Endothelial cell (in vitro differentiated cells): ENCODE results near the gene IFNA5. TPM values are rescaled to one million over a fixed set of nuclear protein-coding genes. Genes with fewer than 3 reads are reported as not detected.

ENCODE experiments used
- DNase-seq: peaks from one replicate; pipeline ENCODE4 v3.0.0; 2021; ENCODE audit warnings: low spot score
- H3K27ac Mint-ChIP-seq: one replicate; pipeline ENCODE4 v1.8.0; 2021; ENCODE audit warnings: mixed read lengths, inconsistent platforms; ENCODE audit not compliant: unreplicated experiment
- H3K27me3 Mint-ChIP-seq: one replicate; pipeline ENCODE4 v1.8.0; 2021; ENCODE audit warnings: mild to moderate bottlenecking, moderate library complexity, mixed read lengths, inconsistent platforms; ENCODE audit not compliant: unreplicated experiment
- H3K36me3 Mint-ChIP-seq: one replicate; pipeline ENCODE4 v1.8.0; 2021; ENCODE audit warnings: mild to moderate bottlenecking, low read depth, mixed read lengths, inconsistent platforms; ENCODE audit not compliant: unreplicated experiment
- H3K4me1 Mint-ChIP-seq: one replicate; pipeline ENCODE4 v1.8.0; 2021; ENCODE audit warnings: mild to moderate bottlenecking, mixed read lengths, inconsistent platforms; ENCODE audit not compliant: unreplicated experiment
- H3K4me3 Mint-ChIP-seq: one replicate; pipeline ENCODE4 v1.8.0; 2021; ENCODE audit warnings: mild to moderate bottlenecking, mixed read lengths, inconsistent platforms; ENCODE audit not compliant: unreplicated experiment
- H3K9me3 Mint-ChIP-seq: one replicate; pipeline ENCODE4 v1.8.0; 2021; ENCODE audit warnings: mixed read lengths, inconsistent platforms; ENCODE audit not compliant: unreplicated experiment
- CTCF ChIP-seq: fragments of 200-600 bp; sonication (generic); IDR thresholded peaks from one replicate; pipeline ENCODE4 v1.5.0; 2021; ENCODE audit warnings: antibody characterized with exemption; ENCODE audit not compliant: unreplicated experiment
- total RNA-seq: library from RNA; stranded (reverse); fragmentation: NEBNext Ultra II Directional; extraction: Animal tissue kit (Norgen Biotek cat#: 25700); gene quantifications from one replicate; pipeline ENCODE4 v1.2.1, GENCODE V29; 2021; ENCODE audit not compliant: unreplicated experiment

IFNA5 gene
- total RNA-seq, 1 donor from 2014 or later = not detected

- Mint-ChIP-seq H3K27me3 (no peaks in the 10 kb centered on the region), H3K36me3 (peaks cover 8% of the 10 kb centered on the region), H3K4me1 (no peaks in the 10 kb centered on the region), H3K4me3 (peak overlapping the region; percentile 48), H3K9me3 (no peaks in the 10 kb centered on the region), H3K27ac (no peak overlapping the region)
- TF ChIP-seq CTCF = no peak
- DNase-seq = no peak
Observed at GRCh38 chr9:21324047-21324446, 18.9 kb upstream of the IFNA5 start.

- H3K36me3 Mint-ChIP-seq = peaks cover 8% of the 10 kb centered on the region
- no peaks in the 10 kb centered on the region for H3K9me3 Mint-ChIP-seq
- no peaks in the 10 kb centered on the region for H3K27me3 Mint-ChIP-seq
- peaks cover 5% of the 10 kb centered on the region for H3K4me1 Mint-ChIP-seq
- no peak for DNase-seq
- H3K4me3 Mint-ChIP-seq = no peak overlapping the region
- TF ChIP-seq CTCF = no peak
- H3K27ac Mint-ChIP-seq = no peak overlapping the region
Observed at GRCh38 chr9:21322911-21323461, 17.9 kb upstream of the IFNA5 start.

- no peak overlapping the region for H3K4me3 Mint-ChIP-seq
- no peaks in the 10 kb centered on the region for H3K9me3 Mint-ChIP-seq
- peaks cover 5% of the 10 kb centered on the region for H3K4me1 Mint-ChIP-seq
- no peak for DNase-seq
- H3K36me3 Mint-ChIP-seq = peaks cover 8% of the 10 kb centered on the region
- H3K27me3 Mint-ChIP-seq = no peaks in the 10 kb centered on the region
- TF ChIP-seq CTCF = no peak
- H3K27ac Mint-ChIP-seq = no peak overlapping the region
Observed at GRCh38 chr9:21320465-21320864, 15.4 kb upstream of the IFNA5 start.

- Mint-ChIP-seq H3K36me3 (no peaks in the 10 kb centered on the region), H3K4me1 (peaks cover 5% of the 10 kb centered on the region), H3K4me3 (no peak overlapping the region), H3K27me3 (no peaks in the 10 kb centered on the region), H3K9me3 (no peaks in the 10 kb centered on the region), H3K27ac (peak overlapping the region; percentile 87)
- peak; percentile 68 for TF ChIP-seq CTCF
- peak; percentile 38 for DNase-seq
Observed at GRCh38 chr9:21317956-21318923, 13.1 kb upstream of the IFNA5 start.

- H3K36me3 Mint-ChIP-seq = no peaks in the 10 kb centered on the region
- no peak overlapping the region for H3K27ac Mint-ChIP-seq
- H3K4me1 Mint-ChIP-seq = peaks cover 5% of the 10 kb centered on the region
- H3K9me3 Mint-ChIP-seq = no peaks in the 10 kb centered on the region
- H3K27me3 Mint-ChIP-seq = peaks cover 2% of the 10 kb centered on the region
- TF ChIP-seq CTCF = no peak
- no peak for DNase-seq
- H3K4me3 Mint-ChIP-seq = no peak overlapping the region
Observed at GRCh38 chr9:21316860-21317259, 11.7 kb upstream of the IFNA5 start.
